CD1c-positive myeloid dendritic cell (primary cell): Measurements from ENCODE around the gene EPG5.
A peak's percentile ranks its signal among the peaks of the same experiment; 100 is the strongest.

ENCODE experiments used
- DNase-seq: peaks from one replicate; pipeline ENCODE4 v3.0.0-alpha.2; 2016; ENCODE audit errors: extremely low spot score

EPG5 gene

DNA sequence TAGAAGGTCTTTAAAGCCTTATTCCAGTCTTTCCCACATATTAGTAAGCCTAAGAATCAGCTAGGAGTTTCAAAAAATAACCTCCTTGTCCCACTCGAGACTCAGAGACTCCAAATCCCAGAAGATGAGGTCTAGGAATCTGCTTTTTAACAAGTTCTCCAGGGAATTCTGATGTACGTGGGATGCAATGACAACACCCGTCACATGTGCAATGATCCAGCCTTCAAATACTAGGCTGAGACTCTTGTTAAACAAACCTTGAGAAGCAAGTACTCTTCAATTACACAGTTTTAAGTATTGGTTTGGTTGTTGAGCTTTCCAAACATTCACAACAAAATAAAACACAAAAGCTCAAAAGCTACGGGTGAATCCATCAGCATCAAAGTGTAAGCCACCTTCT is 53.9 kb downstream of the EPG5 start:
- DNase-seq: no peak

DNA sequence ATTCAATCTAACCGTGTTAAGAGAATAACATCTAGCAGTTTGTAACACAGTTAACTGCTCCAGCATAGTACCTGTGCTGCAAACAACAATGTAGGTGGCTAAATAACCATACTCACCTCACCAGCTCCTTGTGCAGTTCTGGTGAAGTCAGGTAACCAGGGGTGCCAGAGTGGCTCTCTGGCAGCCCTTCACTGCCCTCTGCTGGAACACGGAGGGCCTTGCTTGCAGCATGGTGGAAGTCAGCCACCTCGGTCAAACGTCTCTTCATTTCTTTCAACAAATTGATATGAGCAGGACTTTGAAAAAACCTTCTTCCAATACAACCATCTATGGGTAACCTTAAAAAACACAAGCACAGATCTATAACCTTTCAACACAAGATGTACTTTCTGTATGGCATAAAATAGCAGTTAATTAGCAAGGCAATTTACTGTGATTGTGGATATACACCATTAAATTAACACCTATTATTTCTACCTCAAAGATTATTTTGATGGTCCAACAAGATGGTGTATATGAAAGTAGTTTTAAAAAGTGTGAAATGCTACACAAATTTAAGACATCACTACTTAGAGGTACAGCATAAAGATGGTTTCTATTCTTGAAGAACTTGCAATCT is 56.6 kb downstream of the EPG5 start:
- DNase-seq: peak; percentile 57

DNA sequence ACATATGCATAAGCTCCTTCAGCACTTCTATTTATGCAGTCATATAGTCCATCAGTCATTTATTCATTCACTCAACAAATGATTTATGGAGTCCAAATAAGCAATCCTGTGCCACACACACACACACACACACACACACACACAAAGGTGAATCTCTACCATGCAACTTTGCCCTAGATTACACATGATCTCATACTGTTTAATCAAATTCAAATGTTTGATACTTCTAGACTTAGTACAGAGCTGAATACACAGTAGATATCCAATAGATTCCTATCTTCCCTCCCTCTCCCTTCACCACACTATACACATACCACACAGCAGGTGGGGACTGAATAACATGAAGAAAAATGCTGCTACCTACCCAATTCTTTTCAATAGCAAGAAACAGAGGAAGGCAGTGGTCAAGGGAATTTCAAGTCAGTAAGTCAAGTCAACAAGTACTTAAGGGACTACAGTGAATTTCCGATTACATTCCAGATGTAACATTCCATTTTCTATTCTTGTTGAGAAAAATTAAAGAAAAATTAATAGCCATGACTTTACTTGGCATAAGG is 65.4 kb downstream of the EPG5 start:
- DNase-seq: no peak

DNA sequence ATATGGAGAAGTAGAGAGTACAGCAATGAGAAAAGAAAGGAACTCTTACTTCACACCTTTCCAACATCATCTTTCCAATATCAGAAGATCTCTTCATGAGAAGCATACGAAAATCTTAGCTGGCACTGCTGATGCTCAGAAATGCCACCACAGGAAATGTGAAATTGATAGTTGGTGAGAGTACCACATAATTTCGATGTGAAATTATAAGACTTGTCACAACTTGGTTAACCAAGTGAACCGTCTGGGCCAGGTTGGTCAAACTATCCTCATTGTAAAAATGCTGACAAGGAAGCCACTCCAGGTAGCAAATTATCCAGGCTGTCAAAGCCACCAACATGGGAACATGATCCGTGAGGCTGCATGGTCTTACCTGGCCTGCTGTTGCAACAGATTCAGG is 66.5 kb downstream of the EPG5 start:
- no peak for DNase-seq

DNA sequence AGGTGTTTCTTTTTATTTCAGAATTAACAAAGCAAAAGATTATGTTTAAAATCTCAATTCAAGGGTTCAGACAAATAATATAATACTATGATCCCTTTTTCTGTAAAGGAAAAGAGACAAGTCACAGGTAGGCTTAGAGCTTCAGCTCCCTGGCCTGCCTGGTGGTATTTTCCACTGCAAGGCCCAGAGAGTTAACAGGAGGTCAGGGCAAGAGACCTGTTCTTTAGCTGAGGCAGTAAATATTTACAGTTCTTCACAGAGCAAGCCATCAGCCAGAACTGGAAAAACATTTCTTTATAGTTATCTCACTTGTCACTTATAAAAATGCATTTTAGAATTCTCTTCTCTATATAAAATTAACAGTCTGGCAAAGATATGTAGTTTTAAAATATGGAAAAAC is 70.1 kb downstream of the EPG5 start:
- DNase-seq: no peak

DNA sequence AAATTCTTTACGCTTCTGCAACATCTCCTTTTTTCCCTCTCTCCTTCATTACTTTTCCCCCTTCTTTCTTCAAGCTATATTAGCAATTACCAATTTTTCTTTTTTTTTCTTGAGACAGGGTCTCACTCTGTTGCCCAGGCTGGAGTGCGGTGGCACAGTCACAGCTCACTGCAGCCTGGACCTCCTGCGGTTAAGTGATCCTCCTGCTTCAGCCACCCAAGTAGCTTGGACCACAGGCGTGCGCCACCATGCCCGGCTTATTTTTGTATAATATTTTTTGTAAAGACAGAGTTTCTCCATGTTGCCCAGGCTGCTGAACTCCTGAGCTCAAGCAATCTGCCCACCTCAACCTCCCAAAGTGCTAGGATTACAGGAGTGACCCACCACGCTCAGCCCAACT is 70.7 kb downstream of the EPG5 start:
- DNase-seq: no peak

DNA sequence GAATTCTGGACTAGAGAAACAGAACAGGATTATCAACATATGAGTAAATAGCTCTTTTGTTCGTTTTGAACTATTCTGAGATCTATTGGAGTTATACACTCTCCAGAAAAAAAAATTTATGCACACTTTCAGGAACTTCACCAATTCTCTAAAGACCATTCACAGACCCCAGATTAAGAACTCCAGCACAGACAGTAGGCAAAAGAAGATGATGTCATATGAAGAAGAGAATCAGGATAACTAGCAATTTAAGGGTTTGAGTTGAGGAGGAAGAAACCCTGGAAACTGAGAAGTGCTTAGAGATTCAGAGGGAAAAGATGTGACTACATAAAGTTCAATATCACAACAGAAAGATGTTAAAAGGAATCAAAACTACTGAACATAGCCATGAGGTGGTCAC is 71.8 kb downstream of the EPG5 start:
- DNase-seq: no peak

DNA sequence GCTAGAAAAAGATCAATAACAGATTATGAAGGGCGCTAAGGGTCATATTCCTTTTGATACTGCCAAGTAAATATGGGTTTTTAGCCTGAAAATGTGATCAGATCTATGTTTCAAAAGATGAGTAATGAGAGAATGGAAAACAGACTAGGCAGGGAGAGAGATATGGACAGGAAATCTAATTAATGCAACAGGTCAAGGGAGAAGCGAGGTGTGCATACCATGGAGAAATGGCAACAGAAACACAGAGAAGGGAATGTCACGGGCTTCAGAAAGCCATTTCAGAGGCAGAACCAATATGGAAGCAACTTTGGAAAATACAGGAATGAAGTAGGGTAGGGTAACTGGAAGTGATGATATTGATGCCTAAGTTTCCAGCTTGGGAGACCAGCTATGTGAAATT is 72.3 kb downstream of the EPG5 start:
- DNase-seq: no peak

DNA sequence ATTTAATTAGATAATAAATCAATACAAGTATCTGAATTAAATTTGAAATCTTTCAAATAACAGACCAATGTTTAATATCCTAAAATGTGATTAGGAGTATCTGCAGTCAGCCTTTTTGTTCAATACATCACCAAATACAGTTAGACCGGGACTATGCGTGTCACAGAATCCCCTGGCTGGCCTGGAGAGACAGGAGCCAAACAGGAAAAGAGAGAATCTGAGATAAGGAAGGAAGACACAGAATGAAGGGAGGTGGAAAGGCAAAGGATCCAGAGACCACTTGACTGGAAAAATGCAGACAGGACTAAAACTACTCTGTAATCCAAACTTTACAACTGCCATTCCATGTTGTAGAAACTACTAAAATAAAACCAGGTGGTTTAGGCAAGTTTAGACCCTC is 75.3 kb downstream of the EPG5 start:
- no peak for DNase-seq

DNA sequence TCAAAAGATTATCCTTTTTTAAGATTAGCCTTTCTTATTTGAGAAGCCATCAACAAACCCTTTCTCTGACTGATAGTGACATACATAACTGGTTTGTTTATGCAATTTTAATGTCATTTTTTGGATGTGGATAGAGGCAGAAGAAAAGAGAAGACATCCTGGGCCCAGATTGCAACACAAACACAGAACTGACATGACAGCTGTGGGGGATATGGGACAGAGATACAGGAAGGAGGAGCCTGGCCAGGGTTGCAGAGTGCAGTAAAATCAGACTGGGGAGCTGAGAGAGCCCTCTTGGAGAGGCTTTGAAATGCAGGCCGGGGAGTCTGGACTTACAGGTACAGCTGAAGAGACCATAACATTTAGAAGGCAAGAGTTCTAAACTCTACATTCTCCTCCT is 76.5 kb downstream of the EPG5 start:
- DNase-seq: peak; percentile 59

DNA sequence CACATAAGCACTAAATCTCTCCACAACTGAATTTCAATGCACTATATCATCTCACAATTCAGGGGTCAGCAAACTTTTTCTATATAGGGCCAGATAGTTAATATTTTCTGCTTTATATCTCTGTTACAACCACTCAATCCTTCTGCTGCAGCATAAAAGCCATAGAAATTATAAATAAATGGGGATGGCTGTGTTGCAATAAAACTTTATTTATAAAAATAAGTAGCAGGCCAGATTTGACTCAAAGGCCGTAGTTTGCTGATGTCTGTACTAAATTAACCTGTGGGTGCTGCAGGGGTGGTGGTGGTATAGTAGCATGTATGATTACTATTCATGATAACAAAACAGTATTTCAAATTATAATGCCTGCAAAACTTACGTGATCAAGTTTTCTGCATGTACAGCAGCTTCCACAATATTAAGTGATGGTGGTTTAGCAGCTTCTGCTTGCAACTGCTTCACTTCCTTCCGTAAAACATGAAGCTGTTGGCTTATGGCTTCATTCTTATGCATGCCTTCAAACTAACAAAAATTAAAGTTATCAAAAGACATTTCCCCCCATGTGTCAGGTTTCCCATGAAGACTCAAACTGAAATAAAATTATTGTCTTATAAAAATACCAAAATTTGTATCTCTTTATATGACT is 77.6 kb downstream of the EPG5 start:
- DNase-seq: peak; percentile 15

DNA sequence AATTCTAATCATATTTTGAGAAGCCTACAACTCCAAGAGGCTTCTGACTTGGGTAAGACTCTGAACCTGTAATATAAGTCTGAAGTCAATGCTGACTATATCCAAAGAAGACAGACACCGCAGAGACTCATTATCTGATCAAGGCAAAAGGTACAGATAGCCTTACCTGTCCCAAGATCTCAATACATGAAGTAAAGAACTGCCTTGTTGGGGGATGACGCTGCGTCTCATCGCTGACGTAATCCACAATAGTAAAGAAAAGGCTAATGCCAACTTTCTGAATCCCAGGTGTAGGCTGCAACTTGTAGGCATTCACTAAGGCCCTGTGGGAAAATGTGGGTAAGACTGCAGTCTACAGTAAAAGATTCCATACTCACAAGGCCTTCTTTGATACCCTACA is 79.5 kb downstream of the EPG5 start:
- no peak for DNase-seq

DNA sequence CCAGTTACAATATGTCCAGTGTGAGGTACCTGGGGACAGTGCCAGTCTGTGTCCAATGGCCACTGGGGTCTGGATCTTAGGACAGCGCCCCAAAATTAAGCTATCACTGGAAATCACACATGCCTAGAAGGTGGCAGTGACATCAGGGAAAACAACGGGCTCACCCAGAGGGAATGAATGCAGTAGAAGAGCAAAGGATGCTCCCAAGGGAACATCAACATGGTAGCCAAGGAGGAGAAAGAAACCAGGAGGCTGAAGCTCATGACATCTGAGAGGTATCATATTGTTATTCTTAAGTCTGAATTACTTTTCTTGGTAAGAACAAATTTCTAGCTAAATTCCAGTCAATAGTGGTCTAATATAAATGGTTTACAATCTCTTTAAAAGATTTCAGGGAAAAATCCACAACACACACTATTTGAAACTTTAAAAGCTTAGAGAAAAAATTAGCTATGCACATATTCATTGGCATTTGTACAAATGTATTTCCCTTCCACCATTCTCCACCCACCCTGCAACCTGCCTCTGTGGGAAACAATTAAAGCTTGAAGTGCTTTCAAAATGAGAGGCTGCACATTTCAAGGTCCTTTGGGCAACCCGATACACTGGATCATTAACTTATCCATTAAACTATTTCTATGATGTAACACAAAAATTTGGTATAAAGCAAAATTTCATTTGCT is 86.1 kb downstream of the EPG5 start:
- no peak for DNase-seq

DNA sequence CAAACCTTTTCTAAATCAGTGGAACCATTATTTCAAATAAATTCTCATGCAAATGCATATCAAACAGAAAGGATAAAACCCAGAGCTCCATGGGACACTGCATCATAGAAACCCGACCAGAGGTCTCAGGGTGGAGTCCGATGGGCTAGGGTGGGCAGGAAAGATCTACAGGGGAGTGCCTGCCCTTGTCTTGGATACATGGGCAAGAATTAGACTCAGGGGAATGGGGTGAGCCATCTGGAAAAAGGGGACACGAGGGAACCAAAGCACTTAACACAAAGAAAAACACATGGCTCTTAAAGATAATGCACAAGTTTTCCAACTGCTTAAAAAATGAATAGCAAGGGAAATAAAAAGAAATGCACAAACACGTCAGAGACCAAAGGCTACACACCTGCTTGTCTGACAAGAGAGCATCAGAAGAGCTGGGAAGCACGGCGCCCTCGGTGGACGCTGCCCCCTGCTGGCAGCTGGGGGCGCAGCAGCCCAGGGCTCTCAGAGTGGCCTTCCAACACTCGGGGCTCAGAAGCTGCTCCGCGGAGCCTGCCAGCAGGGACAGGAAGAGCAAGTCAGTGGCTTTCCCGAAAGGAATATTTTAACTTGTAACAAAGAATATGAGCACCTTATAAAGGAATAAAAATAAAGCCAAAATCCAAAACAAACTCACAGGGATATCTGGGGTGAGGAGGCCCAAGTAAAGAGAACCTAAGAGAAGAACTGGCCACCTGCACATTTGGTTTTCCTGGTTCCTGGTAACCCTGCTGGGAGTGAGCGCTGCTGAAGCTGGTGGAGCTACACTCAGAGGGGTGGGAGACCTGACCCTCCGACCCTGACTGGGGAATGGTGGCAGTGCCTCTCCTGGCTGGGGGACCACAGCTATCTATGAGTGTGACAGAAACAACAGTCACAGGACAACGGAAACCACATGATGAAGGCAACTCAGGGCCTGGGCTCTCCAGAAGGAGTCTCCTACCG is 87.2 kb downstream of the EPG5 start:
- DNase-seq: peak; percentile 67

DNA sequence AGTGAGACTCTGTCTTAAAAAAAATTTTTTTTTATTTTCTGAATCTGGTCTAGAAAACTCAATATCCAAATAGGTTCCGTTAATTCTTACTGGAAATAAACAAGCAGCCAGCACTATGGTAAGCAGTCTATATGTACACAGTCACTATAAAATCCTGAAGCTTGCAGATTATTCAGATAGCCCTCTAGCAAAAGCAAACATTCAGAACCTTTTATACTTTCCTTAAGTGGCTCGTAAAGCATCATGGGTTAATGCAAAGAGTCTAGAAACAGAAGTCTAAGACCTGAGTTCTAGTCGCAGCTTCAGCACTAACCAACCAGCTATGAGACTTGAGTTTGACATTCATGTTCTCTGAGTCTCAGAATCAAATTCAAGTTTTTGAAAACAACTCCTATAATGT is 89.7 kb downstream of the EPG5 start:
- no peak for DNase-seq

DNA sequence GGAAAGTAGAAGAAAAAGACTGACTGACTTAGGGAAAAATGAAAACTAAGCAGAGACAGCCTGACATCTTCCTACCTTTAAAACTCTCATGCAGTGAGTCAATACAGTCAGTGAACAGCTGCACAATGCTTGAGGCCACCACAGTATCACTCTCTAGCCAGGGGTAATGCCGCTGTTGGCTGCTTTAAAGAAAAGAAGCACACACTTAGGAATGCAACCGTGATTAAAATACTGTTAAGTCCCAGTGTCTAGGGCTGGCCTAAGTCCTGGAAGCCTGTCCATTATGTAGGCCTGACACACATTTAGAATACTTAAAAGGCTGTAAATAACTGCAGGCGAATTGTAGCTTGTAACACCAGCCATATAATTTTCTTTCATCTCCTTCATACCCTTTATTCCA is 91.0 kb downstream of the EPG5 start:
- no peak for DNase-seq

DNA sequence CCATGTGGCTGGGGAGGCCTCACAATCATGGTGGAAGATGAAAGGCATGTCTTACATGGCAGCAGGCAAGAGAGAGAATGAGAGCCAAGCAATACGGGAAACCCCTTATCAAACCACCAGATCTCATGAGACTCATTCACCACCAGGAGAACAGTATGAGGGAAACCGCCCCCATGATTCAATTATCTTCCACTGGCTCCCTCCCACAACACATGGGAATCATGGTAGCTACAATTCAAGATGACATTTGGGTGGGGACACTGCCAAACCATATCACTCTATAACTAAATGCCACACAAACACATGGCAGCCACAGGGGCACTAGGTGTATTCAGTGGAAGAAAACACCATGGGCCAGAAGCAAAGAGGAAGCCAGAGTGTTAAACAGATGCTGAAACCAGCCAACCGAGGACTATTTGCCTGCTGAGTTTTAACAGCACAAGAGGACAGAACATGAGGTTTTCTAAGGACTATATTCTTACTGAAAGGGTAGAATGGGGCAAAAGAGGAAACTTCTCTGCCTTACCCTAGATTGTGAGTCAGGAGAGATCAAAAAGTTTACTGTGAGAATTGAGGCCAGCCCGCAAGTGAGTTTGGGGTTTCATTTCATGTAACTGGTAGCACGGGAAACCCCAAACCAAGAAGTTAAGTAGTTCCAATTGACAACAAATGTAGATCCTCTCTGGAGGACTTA is 92.5 kb downstream of the EPG5 start:
- DNase-seq: peak; percentile 3

DNA sequence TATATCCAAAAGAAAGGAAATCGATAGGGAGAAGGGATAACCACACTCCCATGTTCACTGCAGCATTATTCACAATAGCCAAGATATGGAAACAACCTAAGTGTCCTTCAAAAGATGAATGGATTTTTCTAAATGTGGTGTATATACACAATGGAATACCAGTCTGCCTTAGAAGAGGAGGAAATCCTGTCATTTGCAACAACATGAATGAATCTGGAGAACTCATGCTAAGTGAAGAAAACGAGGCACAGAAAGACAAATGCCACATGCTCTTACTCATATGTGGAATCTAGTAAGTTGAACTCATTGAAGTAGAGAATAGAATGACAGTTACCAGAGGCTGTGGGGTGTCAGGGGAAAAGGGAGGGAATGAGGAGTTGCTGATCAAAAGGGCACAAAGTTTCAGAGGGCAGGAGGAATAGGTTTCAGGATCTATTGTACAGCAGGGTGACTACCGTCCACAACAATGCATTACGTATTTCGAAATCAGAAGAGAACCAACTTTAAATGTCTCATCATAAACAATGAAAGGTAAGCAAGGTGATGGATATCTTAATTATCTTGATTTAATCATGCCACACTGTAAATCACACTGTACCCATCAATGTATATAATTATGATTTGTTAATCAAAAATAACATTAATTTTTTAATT is 95.6 kb downstream of the EPG5 start:
- no peak for DNase-seq

DNA sequence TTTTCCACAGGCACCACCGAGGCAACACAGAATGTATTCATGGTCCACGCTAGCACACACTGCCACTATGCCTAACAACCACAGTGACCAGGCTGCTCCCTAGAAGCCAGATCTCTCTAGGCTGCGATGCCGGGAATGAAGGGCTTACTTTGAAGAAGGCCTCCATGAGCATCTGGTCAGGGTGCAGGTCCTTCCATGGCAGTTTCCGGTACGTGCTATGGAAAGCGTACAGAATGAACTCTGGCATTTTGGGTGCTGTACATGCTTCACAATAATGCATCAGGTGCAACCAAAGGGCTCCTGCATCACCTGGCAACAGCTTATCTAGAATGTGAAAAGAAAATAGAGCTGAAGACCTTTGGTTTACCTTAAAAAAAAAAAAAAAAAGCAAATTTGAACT is 96.7 kb downstream of the EPG5 start:
- no peak for DNase-seq

DNA sequence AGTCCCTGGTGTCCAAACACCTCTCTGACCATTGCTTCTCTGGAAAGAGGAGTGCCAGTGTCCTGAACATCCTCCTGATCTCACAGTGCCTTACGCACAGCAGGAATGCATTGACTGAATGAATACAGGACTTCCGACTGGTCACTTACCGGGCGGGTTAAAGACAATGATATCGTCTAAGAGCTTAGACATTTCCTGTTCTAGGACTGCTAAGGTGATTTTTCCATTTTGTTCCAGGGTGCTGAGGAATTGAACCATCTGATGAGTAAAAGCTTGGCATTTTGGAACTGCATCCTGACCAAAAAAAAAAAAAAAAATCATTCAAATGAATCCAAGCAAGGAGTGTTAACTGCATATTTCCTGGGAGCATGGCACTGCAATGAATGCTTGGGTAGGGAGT is 101.7 kb downstream of the EPG5 start:
- DNase-seq: no peak

DNA sequence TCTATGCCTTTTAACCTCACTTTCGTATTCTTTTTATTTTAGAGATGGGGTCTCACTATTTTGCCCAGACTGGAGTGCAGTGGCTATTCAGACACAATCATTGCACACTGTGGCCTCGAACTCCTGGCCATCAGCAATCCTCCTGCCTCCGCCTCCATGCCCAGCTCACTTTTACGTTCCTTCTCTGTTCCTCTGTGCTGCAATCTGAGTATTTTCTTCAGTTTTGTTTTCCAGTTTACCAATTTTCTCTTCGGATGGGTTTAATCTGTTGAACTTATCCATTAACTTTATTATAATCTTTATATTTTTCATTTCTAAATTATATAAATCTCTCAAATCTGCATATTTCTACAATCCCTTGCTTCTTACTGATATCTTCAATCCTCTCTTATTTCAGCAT is 103.0 kb downstream of the EPG5 start:
- DNase-seq: no peak
